ENCODE data around the gene CCDC141.

Gene CCDC141

GRCh38 chr2:178848335-178848734 lies 201.6 kb downstream of the CCDC141 start:
- 95% methylated on average over 5 of the region's 5 CpGs for WGBS, 2 experiments (ENCODE audit: insufficient coverage in 2 of 2)
- peaks cover 6% of the 10 kb centered on the region for H3K4me1 ChIP-seq (ENCODE audit: control insufficient read depth, insufficient read depth, low read length, poor library complexity, severe bottlenecking)
- H3K36me3 ChIP-seq (ENCODE audit: control insufficient read depth, insufficient read depth, low read length), result no peaks in the 10 kb centered on the region
- no peaks in the 10 kb centered on the region for H3K9me3 ChIP-seq (ENCODE audit: control insufficient read depth, low read length)
- H3K27ac ChIP-seq (ENCODE audit: low read depth, low read length, severe bottlenecking), result no peak overlapping the region
- no peak overlapping the region for H3K4me3 ChIP-seq (ENCODE audit: extremely low read depth, insufficient read depth, low read length, poor library complexity, severe bottlenecking)

DNA sequence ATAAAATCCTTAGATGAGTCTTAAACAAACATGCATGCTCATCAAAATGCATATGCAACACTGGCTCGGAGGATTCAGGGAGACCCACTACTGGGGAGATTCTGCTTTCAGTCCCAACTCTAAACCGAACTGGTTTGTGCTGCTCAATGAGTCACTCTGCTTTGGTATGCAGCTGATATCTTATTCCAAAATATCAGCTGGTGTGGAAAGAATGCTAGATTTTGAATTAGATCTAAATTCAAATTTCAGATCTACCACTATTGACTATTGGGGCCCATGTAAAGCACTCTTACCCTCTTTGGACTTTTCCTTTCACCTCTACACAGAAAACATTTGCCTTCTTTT lies 203.5 kb downstream of the CCDC141 start:
- no peak overlapping the region for H3K4me3 ChIP-seq (ENCODE audit: extremely low read depth, insufficient read depth, low read length, poor library complexity, severe bottlenecking)
- no peaks in the 10 kb centered on the region for H3K36me3 ChIP-seq (ENCODE audit: control insufficient read depth, insufficient read depth, low read length)
- WGBS, 2 experiments (ENCODE audit: insufficient coverage in 2 of 2), result 60 to 82% methylated on average over 2 of the region's 2 CpGs
- no peak overlapping the region for H3K27ac ChIP-seq (ENCODE audit: low read depth, low read length, severe bottlenecking)
- no peaks in the 10 kb centered on the region for H3K9me3 ChIP-seq (ENCODE audit: control insufficient read depth, low read length)
- peaks cover 6% of the 10 kb centered on the region for H3K4me1 ChIP-seq (ENCODE audit: control insufficient read depth, insufficient read depth, low read length, poor library complexity, severe bottlenecking)

DNA sequence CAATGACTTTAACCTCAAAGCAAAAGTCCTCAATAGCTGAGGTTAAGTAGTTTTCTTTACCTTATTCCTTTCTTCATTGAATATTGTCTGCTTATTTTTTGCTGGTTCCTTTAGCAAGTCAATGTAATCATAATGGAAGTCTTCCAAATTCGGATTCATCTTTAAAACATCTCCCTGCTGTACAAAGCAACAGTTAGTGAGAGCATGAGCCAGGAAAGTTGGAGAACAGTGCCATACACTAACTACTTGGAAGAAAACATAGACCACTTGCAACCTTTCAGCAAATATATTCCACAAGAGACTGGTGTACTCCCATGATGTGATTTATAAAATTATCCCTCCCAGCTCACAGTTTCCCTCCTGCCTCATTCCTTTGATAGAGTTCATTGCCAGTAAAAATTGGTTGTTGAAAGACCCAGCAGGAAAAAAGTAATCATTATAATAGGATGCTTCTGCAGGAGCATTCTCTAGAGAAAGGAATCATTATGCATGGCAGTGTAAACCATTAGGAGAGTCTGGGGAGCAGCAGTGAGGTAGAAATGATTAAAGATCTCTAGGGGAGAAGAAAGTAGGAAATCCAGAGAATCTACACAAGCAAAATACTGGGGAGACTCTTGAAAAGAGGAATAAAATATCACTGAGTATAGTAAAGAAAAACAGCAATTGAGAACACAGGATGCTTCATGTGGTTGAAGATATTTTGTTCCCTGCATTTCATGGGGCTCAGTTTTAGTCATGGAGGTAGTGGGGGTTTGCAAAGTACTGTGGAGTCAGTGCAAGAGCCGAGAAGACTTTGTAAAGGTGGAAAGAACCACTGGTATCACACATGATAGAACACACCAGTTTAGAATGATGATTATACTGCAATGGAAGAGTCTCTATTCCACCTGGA lies 204.1 kb downstream of the CCDC141 start:
- H3K4me1 ChIP-seq (ENCODE audit: control insufficient read depth, insufficient read depth, low read length, poor library complexity, severe bottlenecking), result peaks cover 6% of the 10 kb centered on the region
- no peaks in the 10 kb centered on the region for H3K36me3 ChIP-seq (ENCODE audit: control insufficient read depth, insufficient read depth, low read length)
- H3K4me3 ChIP-seq (ENCODE audit: extremely low read depth, insufficient read depth, low read length, poor library complexity, severe bottlenecking), result no peak overlapping the region
- H3K9me3 ChIP-seq (ENCODE audit: control insufficient read depth, low read length), result no peaks in the 10 kb centered on the region
- no peak overlapping the region for H3K27ac ChIP-seq (ENCODE audit: low read depth, low read length, severe bottlenecking)
- WGBS, 2 experiments (ENCODE audit: insufficient coverage in 2 of 2), result 100% methylated on average over 1 of the region's 2 CpGs; no CpG with 5 or more reads in 1 of the 2 experiments

DNA sequence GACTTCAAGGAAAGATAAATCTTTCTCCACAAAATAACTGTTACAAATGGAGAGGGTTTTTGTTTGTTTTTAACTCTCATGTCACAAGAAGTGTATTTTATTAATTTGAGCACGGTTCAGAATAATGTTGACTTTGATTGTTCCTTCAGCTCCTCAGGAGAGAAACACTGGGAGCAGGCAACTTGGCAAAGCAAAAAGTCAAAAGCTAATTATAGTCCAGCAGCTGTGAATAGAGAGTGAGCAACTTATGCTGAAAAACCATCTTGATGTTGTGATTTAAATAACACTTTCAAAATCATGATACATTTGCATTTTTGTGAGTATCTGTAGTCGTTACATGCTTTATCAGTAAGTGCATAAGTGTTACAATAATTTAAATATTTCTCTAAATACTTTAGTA lies 205.2 kb downstream of the CCDC141 start:
- WGBS, 2 experiments (ENCODE audit: insufficient coverage in 2 of 2), result 82% methylated on average over 1 of the region's 2 CpGs; no CpG with 5 or more reads in 1 of the 2 experiments
- H3K27ac ChIP-seq (ENCODE audit: low read depth, low read length, severe bottlenecking), result no peak overlapping the region
- no peaks in the 10 kb centered on the region for H3K36me3 ChIP-seq (ENCODE audit: control insufficient read depth, insufficient read depth, low read length)

DNA sequence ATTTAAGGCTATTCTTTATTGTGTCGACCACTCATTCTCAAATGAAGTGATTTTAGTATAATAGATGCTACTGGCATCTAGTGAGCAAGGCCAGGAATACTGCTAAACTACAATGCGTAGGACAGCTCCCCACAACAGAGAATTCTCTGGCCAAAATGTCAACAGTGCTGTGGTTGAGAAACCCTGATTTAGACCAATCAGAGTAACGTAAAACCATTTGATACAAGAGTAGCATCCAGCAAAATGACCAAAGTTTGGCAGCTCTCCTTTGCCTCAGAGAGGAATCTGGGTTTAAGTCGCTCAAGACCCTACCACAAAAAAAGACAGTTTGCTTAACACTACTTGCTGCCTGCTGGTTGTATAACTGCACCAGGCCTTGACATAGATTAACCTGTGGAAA lies 205.7 kb downstream of the CCDC141 start:
- H3K27ac ChIP-seq (ENCODE audit: low read depth, low read length, severe bottlenecking), result no peak overlapping the region
- H3K9me3 ChIP-seq (ENCODE audit: control insufficient read depth, low read length), result no peaks in the 10 kb centered on the region
- H3K36me3 ChIP-seq (ENCODE audit: control insufficient read depth, insufficient read depth, low read length), result no peaks in the 10 kb centered on the region
- H3K4me3 ChIP-seq (ENCODE audit: extremely low read depth, insufficient read depth, low read length, poor library complexity, severe bottlenecking), result no peak overlapping the region
- H3K4me1 ChIP-seq (ENCODE audit: control insufficient read depth, insufficient read depth, low read length, poor library complexity, severe bottlenecking), result peaks cover 6% of the 10 kb centered on the region
- WGBS, 2 experiments (ENCODE audit: insufficient coverage in 2 of 2), result 89 to 100% methylated on average over 2 to 3 of the region's 4 CpGs

More for the DNA sequence above, 205.2 kb downstream of the CCDC141 start:
- H3K4me3 ChIP-seq (ENCODE audit: extremely low read depth, insufficient read depth, low read length, poor library complexity, severe bottlenecking), result no peak overlapping the region
- peaks cover 6% of the 10 kb centered on the region for H3K4me1 ChIP-seq (ENCODE audit: control insufficient read depth, insufficient read depth, low read length, poor library complexity, severe bottlenecking)
- H3K9me3 ChIP-seq (ENCODE audit: control insufficient read depth, low read length), result no peaks in the 10 kb centered on the region

DNA sequence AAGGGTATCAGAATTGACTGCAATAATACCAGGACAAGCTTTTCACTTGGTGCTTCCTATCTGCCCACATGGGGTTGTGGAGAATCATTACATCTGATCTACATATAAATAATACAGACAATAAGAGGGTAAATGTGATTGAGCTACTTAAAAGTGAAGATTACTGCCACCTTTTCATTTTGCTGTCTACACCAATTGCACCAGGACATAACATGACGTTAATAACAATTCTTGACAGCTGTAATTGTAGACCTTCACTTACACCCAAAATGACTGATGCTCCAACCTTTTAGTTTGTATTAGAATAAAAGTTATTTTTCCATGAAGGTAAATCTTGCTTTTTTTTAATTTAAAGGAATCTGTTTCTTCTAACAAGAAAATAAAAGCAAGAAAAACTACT lies 206.2 kb downstream of the CCDC141 start:
- no peaks in the 10 kb centered on the region for H3K36me3 ChIP-seq (ENCODE audit: control insufficient read depth, insufficient read depth, low read length)
- H3K9me3 ChIP-seq (ENCODE audit: control insufficient read depth, low read length), result no peaks in the 10 kb centered on the region
- no peak overlapping the region for H3K4me3 ChIP-seq (ENCODE audit: extremely low read depth, insufficient read depth, low read length, poor library complexity, severe bottlenecking)
- H3K4me1 ChIP-seq (ENCODE audit: control insufficient read depth, insufficient read depth, low read length, poor library complexity, severe bottlenecking), result peaks cover 6% of the 10 kb centered on the region
- no peak overlapping the region for H3K27ac ChIP-seq (ENCODE audit: low read depth, low read length, severe bottlenecking)
- WGBS, 2 experiments (ENCODE audit: insufficient coverage in 2 of 2), result no CpG with 5 or more reads among the region's 1 CpG

- Histone ChIP-seq H3K4me3 (ENCODE audit: extremely low read depth, insufficient read depth, low read length, poor library complexity, severe bottlenecking) (no peak overlapping the region), H3K9me3 (ENCODE audit: control insufficient read depth, low read length) (no peaks in the 10 kb centered on the region), H3K27ac (ENCODE audit: low read depth, low read length, severe bottlenecking) (no peak overlapping the region), H3K36me3 (ENCODE audit: control insufficient read depth, insufficient read depth, low read length) (no peaks in the 10 kb centered on the region), H3K4me1 (ENCODE audit: control insufficient read depth, insufficient read depth, low read length, poor library complexity, severe bottlenecking) (no peaks in the 10 kb centered on the region)
- 27 to 42% methylated on average over 3 to 4 of the region's 4 CpGs for WGBS, 2 experiments (ENCODE audit: insufficient coverage in 2 of 2)
Measured at GRCh38 chr2:178836807-178837206, 213.1 kb downstream of the CCDC141 start.

- no peaks in the 10 kb centered on the region for H3K4me1 ChIP-seq (ENCODE audit: control insufficient read depth, insufficient read depth, low read length, poor library complexity, severe bottlenecking)
- no peak overlapping the region for H3K4me3 ChIP-seq (ENCODE audit: extremely low read depth, insufficient read depth, low read length, poor library complexity, severe bottlenecking)
- H3K36me3 ChIP-seq (ENCODE audit: control insufficient read depth, insufficient read depth, low read length), result no peaks in the 10 kb centered on the region
- no peaks in the 10 kb centered on the region for H3K9me3 ChIP-seq (ENCODE audit: control insufficient read depth, low read length)
- H3K27ac ChIP-seq (ENCODE audit: low read depth, low read length, severe bottlenecking), result no peak overlapping the region
- WGBS, 2 experiments (ENCODE audit: insufficient coverage in 2 of 2), result 87 to 89% methylated on average over 8 to 9 of the region's 9 CpGs
Measured at GRCh38 chr2:178834086-178834485, 215.9 kb downstream of the CCDC141 start.

- Histone ChIP-seq H3K4me3 (ENCODE audit: extremely low read depth, insufficient read depth, low read length, poor library complexity, severe bottlenecking) (no peak overlapping the region), H3K4me1 (ENCODE audit: control insufficient read depth, insufficient read depth, low read length, poor library complexity, severe bottlenecking) (no peaks in the 10 kb centered on the region), H3K9me3 (ENCODE audit: control insufficient read depth, low read length) (no peaks in the 10 kb centered on the region), H3K27ac (ENCODE audit: low read depth, low read length, severe bottlenecking) (no peak overlapping the region), H3K36me3 (ENCODE audit: control insufficient read depth, insufficient read depth, low read length) (no peaks in the 10 kb centered on the region)
- WGBS, 2 experiments (ENCODE audit: insufficient coverage in 2 of 2), result 89 to 96% methylated on average over 2 to 4 of the region's 5 CpGs
Measured at GRCh38 chr2:178833382-178833781, 216.6 kb downstream of the CCDC141 start.

DNA sequence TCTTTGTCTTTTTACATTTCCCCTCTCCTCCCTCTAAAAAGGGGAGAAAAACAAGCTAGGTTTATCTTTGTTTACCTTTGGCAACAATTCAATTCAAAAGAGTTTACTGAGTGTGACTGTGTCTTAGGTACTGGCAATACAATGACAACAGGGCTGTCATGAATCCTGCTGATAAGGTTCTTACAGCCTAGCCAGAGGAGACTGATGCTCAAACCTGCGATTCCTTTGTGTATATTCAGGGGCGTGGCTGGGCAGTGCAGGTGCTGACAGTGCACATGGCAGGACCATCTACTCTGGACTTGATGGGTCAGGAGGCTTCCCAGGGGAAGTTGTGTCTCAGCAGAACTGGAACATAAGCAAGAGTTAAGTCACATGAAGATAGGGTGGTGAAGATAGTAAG lies 219.5 kb downstream of the CCDC141 start:
- Histone ChIP-seq H3K27ac (ENCODE audit: low read depth, low read length, severe bottlenecking) (no peak overlapping the region), H3K4me1 (ENCODE audit: control insufficient read depth, insufficient read depth, low read length, poor library complexity, severe bottlenecking) (no peaks in the 10 kb centered on the region), H3K9me3 (ENCODE audit: control insufficient read depth, low read length) (no peaks in the 10 kb centered on the region), H3K36me3 (ENCODE audit: control insufficient read depth, insufficient read depth, low read length) (no peaks in the 10 kb centered on the region), H3K4me3 (ENCODE audit: extremely low read depth, insufficient read depth, low read length, poor library complexity, severe bottlenecking) (no peak overlapping the region)
- WGBS, 2 experiments (ENCODE audit: insufficient coverage in 2 of 2), result 88 to 94% methylated on average over 2 of the region's 2 CpGs

GRCh38 chr2:178829981-178830380 lies 220.0 kb downstream of the CCDC141 start:
- H3K4me1 ChIP-seq (ENCODE audit: control insufficient read depth, insufficient read depth, low read length, poor library complexity, severe bottlenecking), result no peaks in the 10 kb centered on the region
- no peaks in the 10 kb centered on the region for H3K36me3 ChIP-seq (ENCODE audit: control insufficient read depth, insufficient read depth, low read length)
- no peaks in the 10 kb centered on the region for H3K9me3 ChIP-seq (ENCODE audit: control insufficient read depth, low read length)
- WGBS, 2 experiments (ENCODE audit: insufficient coverage in 2 of 2), result no CpG with 5 or more reads among the region's 3 CpGs
- H3K4me3 ChIP-seq (ENCODE audit: extremely low read depth, insufficient read depth, low read length, poor library complexity, severe bottlenecking), result no peak overlapping the region
- no peak overlapping the region for H3K27ac ChIP-seq (ENCODE audit: low read depth, low read length, severe bottlenecking)

Data from mesodermal cell (in vitro differentiated cells).